GM08714 (cell line): Measurements from ENCODE around the gene SEPTIN11.

ENCODE experiments used
- H3K4me3 ChIP-seq: fragments of 200-500 bp; sonication (Bioruptor generic); 2 replicates; pipeline ENCODE4 v1.5.1; 2014; ENCODE audit warnings: mild to moderate bottlenecking, low read length, inconsistent platforms
- ZNF274 ChIP-seq: IDR thresholded peaks from 2 replicates; pipeline ENCODE4 v1.6.1; 2012; ENCODE audit warnings: mild to moderate bottlenecking, low read depth, low read length

Gene SEPTIN11

GRCh38 chr4:76949276-76950051 lies at the start of gene SEPTIN11:
TSS of gene SEPTIN11 (plus strand) at chr4:76949752. CDS start at chr4:76949904, 152 bp downstream.
- H3K4me3 ChIP-seq = peak within 1 kb of the TSS; percentile 78

GRCh38 chr4:76902233-76902890 lies 47.2 kb upstream of the SEPTIN11 start:
- no peak overlapping the region for H3K4me3 ChIP-seq
- no peak for TF ChIP-seq ZNF274

More at GRCh38 chr4:76949276-76950051, at the start of gene SEPTIN11:
- no peak for TF ChIP-seq ZNF274

- TF ChIP-seq ZNF274 = no peak
- H3K4me3 ChIP-seq = no peak overlapping the region
Measured at GRCh38 chr4:76904646-76905190, 44.8 kb upstream of the SEPTIN11 start.

GRCh38 chr4:76905521-76905920 lies 44.0 kb upstream of the SEPTIN11 start:
- no peak for TF ChIP-seq ZNF274

GRCh38 chr4:76909711-76910110 lies 39.8 kb upstream of the SEPTIN11 start:
- H3K4me3 ChIP-seq = no peak overlapping the region
- TF ChIP-seq ZNF274 = no peak

More at GRCh38 chr4:76905521-76905920, 44.0 kb upstream of the SEPTIN11 start:
- H3K4me3 ChIP-seq = no peak overlapping the region

- no peak for TF ChIP-seq ZNF274
Measured at GRCh38 chr4:76920715-76921114, 28.8 kb upstream of the SEPTIN11 start.

GRCh38 chr4:76923619-76924357 lies 25.8 kb upstream of the SEPTIN11 start:
- TF ChIP-seq ZNF274 = no peak
- no peak overlapping the region for H3K4me3 ChIP-seq

More at GRCh38 chr4:76920715-76921114, 28.8 kb upstream of the SEPTIN11 start:
- H3K4me3 ChIP-seq = no peak overlapping the region

- H3K4me3 ChIP-seq = no peak overlapping the region
- no peak for TF ChIP-seq ZNF274
Measured at GRCh38 chr4:76926841-76927240, 22.7 kb upstream of the SEPTIN11 start.

GRCh38 chr4:76930685-76931084 lies 18.9 kb upstream of the SEPTIN11 start:
- no peak for TF ChIP-seq ZNF274
- H3K4me3 ChIP-seq = no peak overlapping the region

GRCh38 chr4:76931087-76931486 lies 18.5 kb upstream of the SEPTIN11 start:
- H3K4me3 ChIP-seq = no peak overlapping the region
- no peak for TF ChIP-seq ZNF274

- TF ChIP-seq ZNF274 = no peak
- no peak overlapping the region for H3K4me3 ChIP-seq
Measured at GRCh38 chr4:76931576-76932276, 17.8 kb upstream of the SEPTIN11 start.

GRCh38 chr4:76939184-76939583 lies 10.4 kb upstream of the SEPTIN11 start:
- no peak for TF ChIP-seq ZNF274
- no peak overlapping the region for H3K4me3 ChIP-seq

GRCh38 chr4:76943129-76943620 lies 6.4 kb upstream of the SEPTIN11 start:
- no peak for TF ChIP-seq ZNF274
- H3K4me3 ChIP-seq = no peak overlapping the region
